GM18870 (cell line): ENCODE data around the gene HDAC3.
"Not testable (repeated sequence)": the region's sequence is repeated elsewhere in the genome, so short reads cannot be mapped to it uniquely, and the experiment has no call there.

ENCODE experiments used
- ATAC-seq: cut with Tn5 transposase; IDR thresholded peaks from one replicate; pipeline ENCODE4 v1.9.1; 2021; ENCODE audit warnings: moderate library complexity; ENCODE audit not compliant: unreplicated experiment

HDAC3 gene

GRCh38 chr5:141636106-141636412 is 590 bp downstream of the HDAC3 start:
- ATAC-seq: no peak

DNA sequence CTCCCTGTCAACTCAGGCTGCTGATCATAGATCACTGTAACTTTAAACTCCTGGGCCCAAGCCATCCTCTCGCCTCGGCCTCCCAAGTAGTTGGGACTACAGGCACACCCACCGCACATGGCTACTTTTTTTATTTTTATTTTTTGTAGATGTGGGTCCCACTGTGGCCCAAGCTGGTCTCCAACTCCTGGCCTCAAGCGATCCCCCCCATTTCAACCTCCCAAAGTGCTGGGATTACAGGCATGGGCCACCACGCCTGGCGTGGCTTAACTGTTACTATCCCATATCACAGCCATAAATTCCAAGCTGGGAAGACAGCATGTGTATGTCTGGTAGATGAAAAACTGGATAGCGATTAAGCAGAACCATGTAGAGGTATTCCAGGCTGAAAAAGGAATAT is 1.0 kb downstream of the HDAC3 start:
- no peak for ATAC-seq

DNA sequence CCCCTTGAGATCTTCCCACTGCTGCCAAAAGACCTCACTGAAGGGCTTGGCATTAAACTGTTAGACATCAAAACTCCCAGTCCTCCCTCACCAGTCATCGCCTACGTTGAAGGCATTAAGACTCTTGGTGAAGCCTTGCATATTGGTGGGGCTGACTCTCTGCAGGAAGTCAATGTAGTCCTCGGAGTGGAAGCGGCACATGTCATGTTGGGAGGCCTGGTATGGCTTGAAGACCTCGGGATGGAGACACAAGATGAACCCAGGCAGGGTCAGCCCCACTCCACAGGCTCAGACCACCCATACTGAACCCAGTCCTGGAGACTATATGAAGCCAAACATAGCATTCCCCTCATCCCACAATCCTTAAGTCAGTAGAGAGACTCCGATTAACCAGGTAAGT is 1.9 kb downstream of the HDAC3 start:
- ATAC-seq: no peak

DNA sequence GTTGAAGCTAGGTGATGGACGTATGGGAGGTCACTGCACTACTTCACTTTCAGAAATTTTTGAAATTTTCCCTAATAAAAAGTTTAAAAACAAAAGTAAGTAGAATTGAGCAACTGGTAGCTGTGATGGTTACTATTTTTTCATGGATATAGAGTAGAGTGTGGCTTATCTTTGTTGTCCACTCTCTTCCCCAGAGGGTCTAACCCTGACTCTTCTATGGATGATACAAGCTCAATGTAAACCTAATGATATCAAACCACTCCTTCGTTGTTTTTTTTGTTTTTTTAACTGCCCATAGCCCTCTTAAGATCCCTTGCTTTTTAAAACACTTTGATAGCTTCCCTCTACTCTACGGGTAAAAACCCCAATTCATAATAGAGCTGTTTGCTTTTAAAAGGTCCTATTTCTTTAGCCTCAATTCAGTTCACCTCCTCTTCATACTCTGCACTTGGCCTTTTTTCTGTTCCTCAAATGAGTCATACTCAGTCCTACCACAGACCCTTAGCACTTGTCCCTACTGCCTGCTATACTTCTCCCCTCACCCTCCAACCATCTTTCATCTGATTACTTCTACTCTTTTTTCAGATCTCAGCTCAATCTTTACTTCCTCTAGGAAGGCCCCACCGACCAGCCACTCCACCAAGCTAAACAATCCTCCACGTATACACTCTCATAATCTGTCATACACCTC is 2.6 kb downstream of the HDAC3 start:
- peak; percentile 90 for ATAC-seq

DNA sequence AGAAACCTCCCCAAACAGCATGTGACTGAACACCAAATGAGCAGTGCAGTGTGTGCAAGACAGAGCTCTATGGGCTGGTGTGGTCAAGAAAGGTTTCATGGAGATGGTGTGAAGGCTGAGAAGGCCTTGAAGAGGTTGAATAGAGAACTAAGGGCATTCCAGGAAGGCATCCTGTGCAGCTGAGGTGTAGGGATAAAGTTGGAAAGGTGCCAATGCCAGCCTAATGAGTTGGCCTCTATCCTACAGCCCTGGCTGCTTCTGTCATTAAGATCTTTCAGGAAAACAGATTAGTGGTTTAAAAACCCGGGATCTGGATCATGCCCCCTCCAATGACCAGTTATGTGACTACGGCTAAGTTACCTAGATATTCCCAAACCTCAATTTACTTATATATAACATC is 4.0 kb downstream of the HDAC3 start:
- ATAC-seq: no peak

- no peak for ATAC-seq
Measured at GRCh38 chr5:141630570-141631140, 6.0 kb downstream of the HDAC3 start.

DNA sequence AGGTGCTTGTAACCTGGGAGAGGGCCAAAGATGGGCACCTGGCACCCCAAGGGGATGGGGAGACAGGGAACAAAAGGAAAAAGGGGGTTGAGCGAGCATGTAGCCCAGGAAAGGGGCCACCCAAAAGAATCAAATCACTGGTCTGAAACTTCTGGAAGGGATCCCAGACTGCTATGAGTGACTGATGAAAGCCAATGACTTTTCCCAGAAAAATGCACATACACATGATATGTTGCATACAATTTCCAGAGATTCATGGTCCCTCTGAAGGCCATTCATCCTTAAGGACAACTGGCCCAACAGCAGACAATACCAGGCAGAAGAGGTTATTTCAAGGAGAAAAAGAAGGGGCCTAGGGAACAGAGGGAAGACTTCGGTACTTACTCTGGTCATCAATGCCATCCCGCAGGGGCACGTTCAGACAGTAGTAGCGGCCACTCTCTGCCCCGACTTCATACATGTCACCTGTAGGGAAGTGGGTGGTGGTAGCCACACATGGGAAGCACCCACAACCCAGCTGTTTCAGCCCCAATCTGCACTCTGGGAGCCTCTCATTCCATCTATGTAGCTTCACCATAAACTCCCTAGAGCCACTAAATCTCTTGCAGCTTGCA is 8.4 kb downstream of the HDAC3 start:
- ATAC-seq: no peak

DNA sequence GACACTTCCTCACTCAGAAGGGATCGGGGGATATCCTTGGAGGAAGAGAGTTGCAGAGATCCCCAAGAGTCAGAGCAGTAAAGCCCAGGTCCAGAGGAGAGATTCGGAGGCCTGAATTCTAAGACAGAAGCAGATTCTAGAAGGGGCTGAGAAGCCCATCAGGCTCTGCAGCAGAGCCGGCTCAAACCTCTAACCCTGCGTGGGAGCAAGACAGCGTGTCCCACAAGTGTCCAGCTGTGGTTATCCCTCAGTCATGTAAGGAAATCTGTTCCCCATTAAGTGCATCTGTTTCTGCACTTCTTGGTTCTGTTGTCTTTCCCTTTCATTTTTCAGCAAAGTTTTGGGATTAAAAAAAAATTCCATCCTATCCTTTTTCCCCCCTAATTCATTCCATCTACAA is 13.0 kb downstream of the HDAC3 start:
- no peak for ATAC-seq

DNA sequence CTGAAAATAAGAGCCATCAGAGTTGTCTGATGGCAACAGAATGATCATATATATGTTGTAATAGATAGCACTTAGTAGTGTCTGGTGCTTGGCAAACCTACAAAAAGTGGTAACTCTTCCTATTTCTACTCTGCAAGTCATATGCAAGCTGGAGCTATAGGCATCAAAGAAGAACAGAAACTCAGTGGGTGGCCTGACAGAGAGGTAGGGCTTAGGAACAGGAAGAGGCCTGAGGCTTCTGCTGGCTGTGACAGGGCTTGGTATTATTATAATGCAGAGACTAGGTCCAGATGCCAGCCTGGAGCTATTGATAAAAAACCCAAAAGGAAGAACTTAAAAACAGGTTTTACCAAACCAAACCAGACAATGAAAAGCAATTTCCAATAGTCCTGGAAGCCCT is 13.5 kb downstream of the HDAC3 start:
- ATAC-seq: peak; percentile 64

DNA sequence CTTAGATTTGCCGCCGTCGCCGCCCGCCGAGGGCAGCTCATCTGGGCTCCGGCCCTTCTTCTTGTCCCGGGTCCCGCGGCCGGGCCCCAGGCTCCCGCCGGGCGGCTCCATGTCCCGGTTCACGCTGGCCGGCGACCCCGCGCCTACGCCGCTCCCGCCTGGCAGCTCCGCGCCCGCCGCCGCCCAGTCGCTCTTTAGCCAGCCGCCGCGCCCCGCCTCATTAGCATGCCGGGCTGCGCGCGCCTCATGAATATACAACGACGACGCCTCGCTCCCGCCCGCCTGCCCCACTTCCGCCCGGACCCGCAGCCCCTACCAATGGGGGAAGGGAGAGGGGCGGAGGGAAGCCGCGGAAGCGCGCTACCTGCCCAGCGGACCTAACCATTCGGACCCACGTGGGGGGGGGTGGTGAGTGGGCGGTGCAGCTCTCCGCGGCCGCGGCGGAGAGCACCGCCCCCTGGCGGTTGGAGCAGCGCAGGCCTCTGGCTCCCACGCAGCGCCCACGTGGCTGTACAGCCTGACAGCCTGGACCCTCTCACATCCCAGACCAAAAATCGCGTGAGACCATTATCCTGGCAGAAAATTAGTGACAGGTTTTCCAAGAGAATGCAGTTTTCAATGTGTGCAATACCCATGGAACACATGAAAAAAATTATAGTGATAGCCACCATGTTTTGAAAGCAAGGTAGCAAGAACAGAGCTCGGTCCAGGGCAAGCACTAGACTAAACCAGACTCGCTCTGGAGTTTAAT is 17.7 kb downstream of the HDAC3 start, which contains the start of gene DIAPH1:
TSS of gene DIAPH1 (minus strand) at position 197 of the 751 bp plus-strand sequence. CDS start at position 111, 86 bp downstream.
- ATAC-seq: peak; percentile 45

DNA sequence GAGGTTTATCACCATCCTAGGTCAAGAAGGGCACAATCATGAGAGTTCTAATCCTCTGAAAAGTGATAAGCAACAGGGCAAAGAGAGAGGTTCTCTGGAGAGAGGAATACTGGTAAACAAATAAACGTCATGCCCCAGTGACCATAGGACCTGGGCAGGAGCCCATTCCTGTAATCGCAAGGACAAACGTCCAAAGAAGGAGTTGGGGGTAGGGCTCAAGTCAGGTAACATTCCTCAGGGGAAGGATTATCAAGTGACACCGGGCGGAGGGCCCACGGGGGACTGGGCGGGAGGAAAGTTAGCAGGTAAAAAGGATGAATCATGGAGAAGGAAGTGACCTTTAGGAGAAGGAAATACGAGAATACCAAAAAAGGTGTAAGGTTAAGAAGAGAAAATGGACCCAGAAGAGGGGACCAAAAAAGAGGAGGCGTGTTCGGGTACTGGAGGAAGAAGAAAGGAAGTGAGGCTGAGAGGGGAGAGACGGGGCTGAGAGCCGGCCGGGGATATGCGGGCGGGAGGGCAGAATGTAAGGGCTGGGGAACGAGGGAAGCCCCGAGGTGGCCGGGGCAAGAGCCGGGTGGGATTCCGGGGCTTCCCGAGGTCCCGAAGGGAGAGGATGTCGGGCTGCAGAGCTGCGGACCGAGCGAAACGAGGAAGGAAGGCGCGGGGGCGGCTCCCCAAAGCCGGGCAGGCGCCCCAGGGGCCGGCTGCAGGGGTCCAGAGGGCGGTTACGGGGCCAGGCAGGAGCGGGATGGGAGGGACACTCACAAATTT is 18.4 kb downstream of the HDAC3 start:
- ATAC-seq: peak; percentile 25

DNA sequence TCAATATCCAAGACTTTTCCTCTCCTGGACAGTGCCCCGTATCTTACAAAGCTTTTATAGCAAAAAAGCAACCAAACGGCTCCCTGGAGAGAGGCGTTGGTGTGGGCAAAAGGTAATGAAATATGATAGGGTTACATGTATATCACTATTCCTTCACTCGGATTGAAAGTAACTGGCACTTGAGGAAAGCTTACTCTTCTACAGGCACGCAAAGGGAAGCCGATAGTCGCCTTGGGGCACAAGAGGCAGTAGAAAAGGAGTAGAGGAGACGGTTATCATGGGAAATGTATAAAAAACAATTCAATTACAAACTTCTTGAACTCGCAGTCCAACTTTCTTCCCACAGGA is 19.0 kb downstream of the HDAC3 start:
- no peak for ATAC-seq

- no peak for ATAC-seq
Measured at GRCh38 chr5:141617128-141617527, 19.5 kb downstream of the HDAC3 start.

- no peak for ATAC-seq
Measured at GRCh38 chr5:141615991-141616720, 20.5 kb downstream of the HDAC3 start.

DNA sequence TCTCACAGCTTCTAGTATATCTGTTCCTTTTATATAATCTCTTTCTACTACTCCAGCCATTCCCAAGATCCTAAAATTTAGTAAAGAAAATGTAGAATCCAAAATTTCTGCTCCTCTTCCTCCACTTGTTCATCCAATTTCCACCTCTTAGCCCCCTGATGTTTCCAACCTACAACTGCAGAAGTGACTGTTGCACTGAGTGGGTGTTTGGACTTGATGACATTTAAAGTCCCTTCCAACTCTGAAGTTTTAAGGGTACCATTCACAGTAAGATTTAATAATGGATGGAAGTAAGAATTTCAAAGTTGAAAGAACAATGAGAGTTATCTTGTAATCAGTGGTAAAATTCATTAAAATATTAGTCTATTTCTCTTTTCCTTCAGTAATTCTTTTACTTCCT is 23.3 kb downstream of the HDAC3 start:
- no peak for ATAC-seq

- ATAC-seq: no peak
Measured at GRCh38 chr5:141611289-141611688, 25.4 kb downstream of the HDAC3 start.

- not testable (repeated sequence) for ATAC-seq
Measured at GRCh38 chr5:141609921-141610320, 26.7 kb downstream of the HDAC3 start.

- ATAC-seq: no peak
Measured at GRCh38 chr5:141609044-141609443, 27.6 kb downstream of the HDAC3 start.

GRCh38 chr5:141608557-141608956 is 28.1 kb downstream of the HDAC3 start:
- no peak for ATAC-seq

DNA sequence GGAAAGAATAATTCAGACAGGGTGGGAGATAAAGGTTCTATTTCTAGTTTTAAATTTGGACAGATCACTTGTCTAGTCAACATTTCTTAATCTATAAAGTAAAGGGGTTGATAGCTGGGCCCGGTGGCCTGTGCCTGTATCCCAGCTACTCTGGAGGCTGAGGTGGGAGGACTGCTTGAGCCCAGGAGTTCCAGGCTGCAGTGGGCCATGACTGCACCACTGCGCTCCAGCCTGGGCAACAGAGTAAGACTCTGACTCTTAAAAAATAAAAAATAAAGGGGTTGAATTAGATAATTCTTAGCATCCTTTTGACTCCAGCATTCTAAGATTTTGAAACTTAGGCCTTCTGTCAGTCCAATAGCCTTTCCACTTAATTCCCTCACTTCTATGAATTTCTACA is 28.6 kb downstream of the HDAC3 start:
- no peak for ATAC-seq
